Colonic mucosa (tissue), 4 donors: ENCODE data around the gene GRAPL. TPM values are rescaled to one million over a fixed set of nuclear protein-coding genes. Genes with fewer than 3 reads are reported as not detected.
"Not testable (repeated sequence)": the region's sequence is repeated elsewhere in the genome, so short reads cannot be mapped to it uniquely, and the experiment has no call there.

Experiments used
- DNase-seq: peaks from one replicate; pipeline ENCODE4 v3.0.0-alpha.2; 2020
- H3K27ac ChIP-seq: fragments of 200-600 bp; one replicate; pipeline ENCODE4 v1.8.0; 2021
- H3K27me3 ChIP-seq: fragments of 200-600 bp; one replicate; pipeline ENCODE4 v1.8.0; 2021
- H3K36me3 ChIP-seq: fragments of 200-600 bp; one replicate; pipeline ENCODE4 v1.8.0; 2021
- H3K4me1 ChIP-seq: fragments of 200-600 bp; one replicate; pipeline ENCODE4 v1.8.0; 2021; ENCODE audit warnings: mild to moderate bottlenecking
- H3K4me3 ChIP-seq: fragments of 200-600 bp; one replicate; pipeline ENCODE4 v1.8.0; 2021
- H3K9ac ChIP-seq, 2 donors: one replicate each; pipeline ENCODE4 v1.7.0; 2013; ENCODE audit warnings: control low read depth in 2 of 2, low read depth in 2 of 2, low read length in 2 of 2
- H3K9me3 ChIP-seq: fragments of 200-600 bp; one replicate; pipeline ENCODE4 v1.8.0; 2021
- intact Hi-C: fragments of 100-400 bp; cut with DNase I; formaldehyde crosslinking; loops from one replicate; pipeline ENCODE4 v1.14.1; 2022
- total RNA-seq, 2 donors: library from RNA; stranded (reverse); fragmentation: NEBNext Ultra II Directional in 1 of 2; extraction: Animal tissue kit (Norgen Biotek cat#: 25700) in 1 of 2; gene quantifications; one replicate each; pipeline ENCODE4 v1.2.1, GENCODE V29; 2021
- TF ChIP-seq, protein P1 (sequence below): fragments of 200-600 bp; IDR thresholded peaks from one replicate; pipeline ENCODE4 v1.8.0; 2022; ENCODE audit warnings: antibody characterized with exemption, mild to moderate bottlenecking
- donor health status: healthy.
- donor health status: DM: no; HTN: no; CAD: no.
- donor health status: DM: no; HTN: no; CAD: no.

GRAPL gene
- total RNA-seq, 2 donors from 2014 or later: 0.35 to 1.1 TPM

GRCh38 chr17:19111111-19111711 is 16.2 kb upstream of the GRAPL start:
- H3K36me3 ChIP-seq, H3K27me3 ChIP-seq, intact Hi-C loops, H3K4me1 ChIP-seq, H3K9ac ChIP-seq, H3K9me3 ChIP-seq: not testable (repeated sequence)
- peak; percentile 70 for DNase-seq
- H3K27ac ChIP-seq: peak overlapping the region; percentile 57
- TF ChIP-seq, protein P1, sequence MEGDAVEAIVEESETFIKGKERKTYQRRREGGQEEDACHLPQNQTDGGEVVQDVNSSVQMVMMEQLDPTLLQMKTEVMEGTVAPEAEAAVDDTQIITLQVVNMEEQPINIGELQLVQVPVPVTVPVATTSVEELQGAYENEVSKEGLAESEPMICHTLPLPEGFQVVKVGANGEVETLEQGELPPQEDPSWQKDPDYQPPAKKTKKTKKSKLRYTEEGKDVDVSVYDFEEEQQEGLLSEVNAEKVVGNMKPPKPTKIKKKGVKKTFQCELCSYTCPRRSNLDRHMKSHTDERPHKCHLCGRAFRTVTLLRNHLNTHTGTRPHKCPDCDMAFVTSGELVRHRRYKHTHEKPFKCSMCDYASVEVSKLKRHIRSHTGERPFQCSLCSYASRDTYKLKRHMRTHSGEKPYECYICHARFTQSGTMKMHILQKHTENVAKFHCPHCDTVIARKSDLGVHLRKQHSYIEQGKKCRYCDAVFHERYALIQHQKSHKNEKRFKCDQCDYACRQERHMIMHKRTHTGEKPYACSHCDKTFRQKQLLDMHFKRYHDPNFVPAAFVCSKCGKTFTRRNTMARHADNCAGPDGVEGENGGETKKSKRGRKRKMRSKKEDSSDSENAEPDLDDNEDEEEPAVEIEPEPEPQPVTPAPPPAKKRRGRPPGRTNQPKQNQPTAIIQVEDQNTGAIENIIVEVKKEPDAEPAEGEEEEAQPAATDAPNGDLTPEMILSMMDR: peak; percentile 20
- peak overlapping the region; percentile 30 for H3K4me3 ChIP-seq

DNA sequence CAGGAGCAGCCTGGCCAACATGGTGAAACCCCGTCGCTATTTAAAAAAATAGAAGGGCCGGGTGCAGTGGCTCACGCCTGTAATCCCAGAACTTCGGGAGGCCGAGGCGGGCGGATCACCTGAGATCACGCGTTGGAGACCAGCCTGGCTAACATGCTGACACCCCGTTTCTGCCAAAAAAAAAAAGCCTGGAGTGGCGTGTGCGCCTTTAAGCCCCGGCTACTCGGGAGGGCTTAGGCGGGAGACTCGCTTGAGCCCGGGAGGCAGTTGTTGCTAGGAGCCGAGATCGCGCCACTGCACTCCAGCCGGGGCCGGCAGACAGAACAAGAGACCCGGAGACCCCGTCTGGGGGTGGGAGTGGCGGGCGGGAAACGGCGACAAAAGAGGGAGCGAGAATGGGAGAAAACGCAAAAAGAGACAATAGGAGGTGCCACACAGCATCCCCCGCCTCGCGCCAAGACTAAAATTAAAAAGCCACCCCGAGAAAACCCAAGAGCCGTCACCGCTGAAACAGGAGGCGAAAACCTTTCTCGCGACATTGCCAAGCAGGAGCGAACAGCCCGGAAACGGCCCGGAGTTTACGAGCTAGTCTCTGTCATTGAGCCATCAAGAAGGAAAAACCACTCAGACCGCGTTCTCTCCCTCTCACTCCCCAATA is 15.5 kb upstream of the GRAPL start:
- H3K4me1 ChIP-seq, H3K9me3 ChIP-seq, H3K27me3 ChIP-seq, intact Hi-C loops, H3K9ac ChIP-seq, H3K4me3 ChIP-seq, H3K27ac ChIP-seq, H3K36me3 ChIP-seq: not testable (repeated sequence)
- peak; percentile 56 for DNase-seq

- H3K27me3 ChIP-seq, H3K4me1 ChIP-seq, H3K36me3 ChIP-seq, intact Hi-C loops, H3K4me3 ChIP-seq, H3K9me3 ChIP-seq, H3K9ac ChIP-seq, H3K27ac ChIP-seq: not testable (repeated sequence)
- peak; percentile 10 for DNase-seq
Observed at GRCh38 chr17:19112459-19112826, 14.9 kb upstream of the GRAPL start.

GRCh38 chr17:19118695-19119094 is 8.7 kb upstream of the GRAPL start:
- H3K4me1 ChIP-seq, H3K9ac ChIP-seq, H3K36me3 ChIP-seq, H3K4me3 ChIP-seq, H3K9me3 ChIP-seq, H3K27me3 ChIP-seq, DNase-seq, intact Hi-C loops, H3K27ac ChIP-seq: not testable (repeated sequence)

GRCh38 chr17:19125289-19125688 is 2.1 kb upstream of the GRAPL start:
- H3K4me3 ChIP-seq, H3K27me3 ChIP-seq, H3K9ac ChIP-seq, H3K27ac ChIP-seq, H3K4me1 ChIP-seq, H3K36me3 ChIP-seq, H3K9me3 ChIP-seq, intact Hi-C loops, DNase-seq: not testable (repeated sequence)

- H3K36me3 ChIP-seq, H3K9me3 ChIP-seq, H3K27me3 ChIP-seq, H3K4me3 ChIP-seq, intact Hi-C loops, H3K4me1 ChIP-seq, H3K27ac ChIP-seq, H3K9ac ChIP-seq, DNase-seq: not testable (repeated sequence)
Observed at GRCh38 chr17:19129500-19129899, 2.1 kb downstream of the GRAPL start.

- H3K4me3 ChIP-seq, H3K9ac ChIP-seq, H3K27me3 ChIP-seq, intact Hi-C loops, H3K27ac ChIP-seq, DNase-seq, H3K9me3 ChIP-seq, H3K4me1 ChIP-seq, H3K36me3 ChIP-seq: not testable (repeated sequence)
Observed at GRCh38 chr17:19131108-19131507, 3.7 kb downstream of the GRAPL start.

DNA sequence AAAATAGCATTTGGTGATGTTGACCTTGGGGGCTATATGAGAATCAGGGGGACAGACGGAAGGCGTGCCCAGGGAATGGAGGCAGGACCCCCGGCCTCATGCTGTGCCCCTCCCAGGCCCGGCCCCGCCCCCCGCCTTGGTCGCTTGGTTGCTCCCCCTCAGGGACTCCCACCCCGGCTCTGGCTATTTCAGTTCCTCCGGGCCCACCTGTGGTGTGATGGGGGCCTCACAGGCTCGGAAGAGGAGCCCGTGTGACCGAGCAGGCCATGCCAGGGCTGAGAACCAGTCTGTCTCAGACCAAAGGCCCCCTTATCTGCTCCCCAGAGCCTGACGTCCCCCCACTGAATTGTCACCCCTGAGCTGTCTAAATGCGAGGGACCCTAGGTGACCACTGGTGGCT is 4.4 kb downstream of the GRAPL start:
- H3K27ac ChIP-seq, H3K9me3 ChIP-seq, H3K4me3 ChIP-seq, H3K4me1 ChIP-seq, H3K9ac ChIP-seq, intact Hi-C loops, H3K27me3 ChIP-seq, H3K36me3 ChIP-seq, DNase-seq: not testable (repeated sequence)

DNA sequence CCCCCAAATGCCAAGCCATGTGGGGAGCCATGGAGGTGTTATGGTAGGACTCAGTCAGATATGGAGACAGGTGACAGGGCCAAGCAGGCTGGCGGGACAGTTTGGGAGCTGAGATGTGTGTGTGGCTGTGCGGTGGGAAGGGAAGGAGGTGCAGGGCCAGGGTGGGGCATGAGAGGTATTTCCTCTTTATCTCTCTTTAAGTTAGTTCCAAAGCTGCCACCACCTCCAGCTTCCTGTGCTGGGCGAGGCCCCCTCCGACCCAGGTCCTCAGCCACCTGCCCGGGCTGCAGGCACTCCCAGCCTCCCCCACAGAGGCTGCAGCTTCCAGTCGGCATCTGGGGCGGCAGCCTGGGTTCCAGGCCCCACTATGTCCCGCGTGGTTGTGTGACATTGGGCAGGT is 6.4 kb downstream of the GRAPL start:
- not testable (repeated sequence) for H3K27ac ChIP-seq, DNase-seq, H3K9ac ChIP-seq

GRCh38 chr17:19135391-19135790 is 8.0 kb downstream of the GRAPL start:
- H3K27ac ChIP-seq, H3K9ac ChIP-seq, H3K27me3 ChIP-seq, H3K4me1 ChIP-seq, DNase-seq, H3K4me3 ChIP-seq, H3K36me3 ChIP-seq, intact Hi-C loops, H3K9me3 ChIP-seq: not testable (repeated sequence)

More for the DNA sequence above, 6.4 kb downstream of the GRAPL start:
- H3K36me3 ChIP-seq, H3K4me1 ChIP-seq, H3K4me3 ChIP-seq, H3K27me3 ChIP-seq, H3K9me3 ChIP-seq, intact Hi-C loops: not testable (repeated sequence)

DNA sequence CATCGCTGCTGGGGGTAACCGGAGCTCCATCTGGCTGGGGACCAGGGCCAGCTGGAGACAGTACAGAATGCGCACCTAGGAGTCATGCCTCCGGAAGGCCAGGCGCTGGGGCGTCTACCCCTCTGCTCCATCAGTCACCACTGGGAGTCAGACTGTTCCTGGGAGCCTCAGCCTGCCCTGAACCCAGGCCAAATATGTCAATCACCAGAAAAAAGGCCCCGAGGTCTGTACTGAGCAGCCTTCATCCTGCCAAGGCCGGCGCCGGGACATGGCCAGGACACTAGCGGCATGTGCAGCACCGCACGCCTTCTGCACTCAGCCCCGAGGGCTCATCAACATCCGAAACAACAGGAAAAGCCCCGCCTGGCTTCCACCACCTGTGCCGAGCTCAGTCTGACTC is 8.7 kb downstream of the GRAPL start:
- intact Hi-C loops, H3K27me3 ChIP-seq, H3K4me1 ChIP-seq, DNase-seq, H3K9ac ChIP-seq, H3K9me3 ChIP-seq, H3K4me3 ChIP-seq, H3K36me3 ChIP-seq, H3K27ac ChIP-seq: not testable (repeated sequence)

GRCh38 chr17:19136605-19137004 is 9.2 kb downstream of the GRAPL start:
- H3K4me1 ChIP-seq, H3K27me3 ChIP-seq, H3K9me3 ChIP-seq, intact Hi-C loops, H3K9ac ChIP-seq, H3K4me3 ChIP-seq, H3K27ac ChIP-seq, H3K36me3 ChIP-seq: not testable (repeated sequence)
- DNase-seq: peak; percentile 4

DNA sequence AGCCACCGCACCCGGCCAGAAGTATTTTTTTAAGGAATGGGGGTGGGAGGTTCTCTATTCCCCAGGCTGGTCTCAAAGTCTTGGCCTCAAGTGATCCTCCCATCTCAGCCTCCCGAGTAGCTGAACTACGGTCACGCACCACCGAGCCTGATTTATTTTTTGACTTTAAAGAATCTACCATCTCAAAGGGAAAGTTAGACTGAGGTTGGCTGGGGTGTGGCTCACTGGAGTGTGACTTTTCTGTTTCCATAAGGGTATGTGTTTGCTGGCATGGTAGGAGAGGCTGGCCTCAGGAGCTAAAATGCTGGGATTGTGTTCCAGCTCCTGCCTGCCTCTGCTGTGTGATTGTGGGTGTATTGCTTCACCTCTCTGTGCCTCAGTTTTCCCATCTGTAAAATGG is 10.6 kb downstream of the GRAPL start:
- H3K9me3 ChIP-seq, H3K4me1 ChIP-seq, H3K36me3 ChIP-seq, H3K27ac ChIP-seq, H3K9ac ChIP-seq, DNase-seq, intact Hi-C loops, H3K4me3 ChIP-seq, H3K27me3 ChIP-seq: not testable (repeated sequence)
